Thyroid gland (tissue), 4 donors: ENCODE measurements around the gene TRANK1.

Experiments
- POLR2A ChIP-seq, 2 donors: fragments of 450-650 bp; IDR thresholded peaks; one replicate each; pipeline ENCODE4 v1.6.1; 2017; ENCODE audit warnings: antibody characterized with exemption in 2 of 2, mild to moderate bottlenecking in 2 of 2, moderate library complexity in 1 of 2
- TF ChIP-seq, protein P1 (sequence below), 6 experiments: fragments of 200-600 bp in 3 of 6; fragments of 450-650 bp in 3 of 6; sonication (generic) in 3 of 6; IDR thresholded peaks; one replicate each; pipeline ENCODE4 v1.5.1; 2016 to 2019; ENCODE audit warnings: antibody characterized with exemption in 6 of 6, mild to moderate bottlenecking in 2 of 6, inconsistent platforms in 1 of 6, moderate library complexity in 1 of 6

DNA sequence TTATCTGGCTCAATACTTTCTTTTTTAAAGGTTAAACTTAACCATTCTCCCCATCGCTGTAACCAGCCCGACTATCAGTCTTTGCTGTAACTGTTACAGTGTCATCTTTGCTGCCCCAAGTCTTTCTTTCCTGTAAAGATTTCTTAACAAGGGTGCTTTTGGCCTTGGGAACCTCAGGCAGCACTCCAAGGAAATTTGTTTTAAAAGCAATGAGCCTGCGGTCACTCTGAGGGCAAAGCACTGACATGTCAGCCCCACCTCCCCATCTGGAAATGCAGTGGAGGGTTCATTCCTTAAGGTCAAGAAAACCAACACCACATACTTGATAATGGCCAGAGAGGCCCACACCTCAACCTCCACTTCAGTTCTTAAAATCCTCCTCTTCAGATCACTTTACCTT is 3.2 kb downstream of the TRANK1 start:
- TF ChIP-seq, protein P1, sequence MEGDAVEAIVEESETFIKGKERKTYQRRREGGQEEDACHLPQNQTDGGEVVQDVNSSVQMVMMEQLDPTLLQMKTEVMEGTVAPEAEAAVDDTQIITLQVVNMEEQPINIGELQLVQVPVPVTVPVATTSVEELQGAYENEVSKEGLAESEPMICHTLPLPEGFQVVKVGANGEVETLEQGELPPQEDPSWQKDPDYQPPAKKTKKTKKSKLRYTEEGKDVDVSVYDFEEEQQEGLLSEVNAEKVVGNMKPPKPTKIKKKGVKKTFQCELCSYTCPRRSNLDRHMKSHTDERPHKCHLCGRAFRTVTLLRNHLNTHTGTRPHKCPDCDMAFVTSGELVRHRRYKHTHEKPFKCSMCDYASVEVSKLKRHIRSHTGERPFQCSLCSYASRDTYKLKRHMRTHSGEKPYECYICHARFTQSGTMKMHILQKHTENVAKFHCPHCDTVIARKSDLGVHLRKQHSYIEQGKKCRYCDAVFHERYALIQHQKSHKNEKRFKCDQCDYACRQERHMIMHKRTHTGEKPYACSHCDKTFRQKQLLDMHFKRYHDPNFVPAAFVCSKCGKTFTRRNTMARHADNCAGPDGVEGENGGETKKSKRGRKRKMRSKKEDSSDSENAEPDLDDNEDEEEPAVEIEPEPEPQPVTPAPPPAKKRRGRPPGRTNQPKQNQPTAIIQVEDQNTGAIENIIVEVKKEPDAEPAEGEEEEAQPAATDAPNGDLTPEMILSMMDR (IDR thresholded peaks at IDR 0.05) = no peak
- no peak for TF ChIP-seq POLR2A (IDR thresholded peaks at IDR 0.05)
